Activated CD4-positive, CD25-positive, alpha-beta regulatory T cell (primary cell): ENCODE data around the gene BPIFB3.

Experiments
- DNase-seq, 4 experiments: peaks; one replicate each; lab custom pipeline; 2025; lab: John Stamatoyannopoulos, UW

The BPIFB3 gene, protein sequence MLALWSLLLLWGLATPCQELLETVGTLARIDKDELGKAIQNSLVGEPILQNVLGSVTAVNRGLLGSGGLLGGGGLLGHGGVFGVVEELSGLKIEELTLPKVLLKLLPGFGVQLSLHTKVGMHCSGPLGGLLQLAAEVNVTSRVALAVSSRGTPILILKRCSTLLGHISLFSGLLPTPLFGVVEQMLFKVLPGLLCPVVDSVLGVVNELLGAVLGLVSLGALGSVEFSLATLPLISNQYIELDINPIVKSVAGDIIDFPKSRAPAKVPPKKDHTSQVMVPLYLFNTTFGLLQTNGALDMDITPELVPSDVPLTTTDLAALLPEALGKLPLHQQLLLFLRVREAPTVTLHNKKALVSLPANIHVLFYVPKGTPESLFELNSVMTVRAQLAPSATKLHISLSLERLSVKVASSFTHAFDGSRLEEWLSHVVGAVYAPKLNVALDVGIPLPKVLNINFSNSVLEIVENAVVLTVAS

DNA sequence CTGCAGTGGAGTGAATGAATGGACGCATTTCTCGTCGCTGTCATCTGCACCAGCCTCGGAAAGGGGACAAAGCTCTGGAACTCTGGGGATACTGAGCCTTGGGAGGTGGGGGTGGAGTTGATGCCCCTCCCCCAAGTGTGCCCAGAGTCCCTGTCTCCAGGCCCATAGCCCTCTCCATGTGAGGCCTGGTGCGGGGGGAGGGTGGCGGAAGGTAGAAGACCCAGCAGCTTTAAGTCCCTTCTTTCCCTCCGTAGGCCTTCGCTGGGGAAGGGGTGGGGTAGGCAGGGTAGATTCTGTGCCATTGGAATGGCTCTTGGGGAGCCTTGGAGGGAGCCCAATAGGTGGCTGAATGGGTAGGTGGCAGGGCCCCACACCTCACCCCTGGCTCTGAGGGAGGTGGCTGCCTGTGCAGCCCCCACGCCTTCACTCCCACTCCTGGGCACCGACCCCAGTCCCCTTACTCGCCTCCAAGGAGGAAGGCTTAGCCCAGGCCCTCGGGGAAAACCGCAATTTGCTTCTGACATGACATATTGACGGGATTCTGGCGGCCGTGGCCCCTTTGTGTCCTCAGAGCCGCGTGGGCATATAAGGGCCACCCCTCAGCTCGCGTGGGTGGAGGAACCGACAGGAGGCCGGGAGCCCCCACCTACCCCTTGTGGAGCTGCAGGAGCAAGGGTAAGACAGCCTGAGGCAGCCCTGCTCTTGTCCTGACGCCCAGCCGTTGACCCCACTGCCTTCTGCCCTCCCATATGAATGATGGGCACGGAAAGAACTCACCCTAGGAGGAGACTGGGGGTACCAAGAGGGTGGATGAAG, at the start of gene BPIFB3:
Gene BPIFB3, plus strand, starts transcription at position 613 of the 816 bp plus-strand sequence. CDS start 1,533 bp downstream, outside the sequence.
- no peak for DNase-seq

DNA sequence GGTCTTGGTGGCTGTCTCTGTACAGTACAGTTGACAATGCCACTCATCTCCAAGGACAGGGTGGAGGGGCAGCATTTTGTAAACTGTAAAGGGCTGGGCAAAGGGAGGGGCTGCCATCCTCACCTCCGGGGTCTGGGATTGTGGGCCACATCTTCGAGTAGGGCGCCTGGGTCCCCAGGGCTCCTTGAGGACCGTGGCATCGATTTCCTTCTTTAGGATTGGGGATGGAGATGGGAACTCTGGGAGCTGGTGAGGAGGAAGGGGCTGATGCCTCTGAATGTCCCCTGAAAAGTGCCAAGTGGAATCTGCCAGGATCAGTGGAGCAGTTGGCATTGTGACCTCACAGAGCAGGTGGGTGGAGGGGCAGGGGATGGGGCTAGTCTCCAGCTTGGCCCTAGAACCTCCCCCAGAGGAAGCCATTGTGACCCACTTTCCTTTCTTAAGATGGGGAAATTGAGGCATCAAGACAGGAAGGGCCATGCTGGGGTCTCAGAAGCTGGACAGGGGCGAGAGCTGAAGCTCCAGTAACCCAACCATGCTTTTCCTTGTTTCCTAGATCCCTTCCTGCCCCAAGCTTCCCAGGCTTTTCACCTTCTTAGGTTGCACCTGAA, 49.5 kb upstream of the BPIFB3 start, which contains the start of gene SUN5:
Gene SUN5, minus strand, starts transcription at position 293 of the 611 bp plus-strand sequence. Its CDS starts 93 bp downstream, at position 200.
- DNase-seq, result no peak

DNA sequence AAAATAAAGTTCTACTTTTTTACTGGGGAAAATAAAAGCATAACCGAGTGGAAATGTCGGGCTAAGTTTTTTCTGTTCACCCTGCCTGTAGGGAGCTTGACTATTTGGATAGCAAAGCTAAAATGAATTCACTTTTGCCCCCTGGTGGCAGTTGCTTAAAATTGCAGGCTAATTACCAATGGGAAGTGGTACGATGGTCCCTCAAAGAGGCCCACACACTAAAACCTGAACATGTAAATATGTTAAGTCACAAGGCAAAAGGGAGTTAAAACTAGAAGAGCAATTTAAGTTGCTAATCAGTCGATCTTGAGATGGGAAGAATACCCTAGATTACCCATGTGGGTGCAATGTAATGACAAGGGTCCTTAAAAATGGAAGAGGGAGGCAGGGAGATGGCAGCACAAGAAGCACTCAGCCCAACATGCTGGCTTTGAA, 48.6 kb upstream of the BPIFB3 start:
- DNase-seq, result peak in 1 of 4 experiments; percentile 12

DNA sequence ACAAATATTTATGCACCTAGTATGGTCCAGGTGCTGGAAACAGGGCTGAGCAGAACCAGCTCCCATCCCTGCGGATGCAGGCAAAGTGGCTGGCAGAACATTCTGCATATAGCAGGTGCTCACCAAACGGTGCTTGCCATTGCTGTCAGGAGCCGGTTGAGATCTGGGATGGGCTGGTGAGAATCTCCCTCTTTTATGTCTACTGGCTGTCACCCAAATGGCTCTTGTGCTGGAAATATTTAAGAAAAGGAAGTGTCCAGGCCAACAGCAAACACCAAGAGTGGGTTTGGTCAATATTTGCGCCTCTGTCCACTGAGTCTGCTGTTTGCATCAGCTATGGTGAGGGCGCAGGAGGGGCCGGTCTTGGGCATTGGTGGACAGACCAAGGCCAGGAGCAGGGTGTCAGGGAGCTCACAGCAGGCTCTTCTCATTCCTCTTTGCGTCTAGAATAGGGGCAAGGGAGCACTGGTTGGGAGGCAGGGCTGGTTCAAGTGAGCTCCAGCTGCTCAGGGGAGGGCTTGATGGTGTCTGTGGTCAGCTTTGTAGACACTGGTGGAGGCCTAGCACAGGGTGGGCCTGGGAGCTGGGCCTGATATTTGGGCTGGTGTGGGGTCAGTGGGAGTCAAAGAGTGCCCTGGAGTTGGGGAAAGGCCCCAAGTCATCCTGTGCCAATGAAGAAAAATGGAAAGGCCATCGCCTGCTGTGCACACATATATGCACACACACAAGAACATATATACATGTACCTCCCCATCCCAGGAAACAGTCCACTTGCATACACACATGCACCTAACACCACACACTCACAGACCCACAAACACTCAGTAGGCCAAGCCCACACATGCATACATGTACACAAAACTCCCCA, 47.6 kb upstream of the BPIFB3 start:
- DNase-seq, result no peak

DNA sequence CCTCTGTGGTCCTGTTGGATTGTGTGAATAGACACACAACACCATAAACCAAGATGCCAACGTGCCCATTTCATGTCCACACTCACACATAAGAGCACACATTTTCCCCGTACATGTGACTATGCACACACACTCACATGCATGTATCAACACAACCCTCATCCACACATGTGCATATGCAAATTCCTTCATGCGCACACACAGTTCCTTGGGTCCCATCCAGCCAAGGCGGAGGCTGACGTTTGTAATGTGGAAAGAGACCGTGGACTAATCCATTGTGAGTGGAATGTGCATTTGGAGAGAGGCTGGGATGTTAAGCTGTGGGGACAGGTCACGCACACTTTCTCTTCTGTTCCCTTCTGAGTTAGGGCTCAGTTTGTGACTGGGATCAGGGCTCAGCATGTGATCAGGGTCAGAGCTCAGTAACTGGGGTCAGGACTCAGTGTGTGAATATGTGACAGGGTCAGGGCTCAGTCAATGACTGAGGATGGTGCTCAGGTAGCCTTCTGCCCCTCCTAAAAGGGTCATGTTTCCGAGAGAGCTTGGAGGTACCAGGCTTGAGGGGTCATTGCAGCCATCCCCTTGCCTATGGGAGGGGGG, 46.8 kb upstream of the BPIFB3 start:
- DNase-seq, result no peak

DNA sequence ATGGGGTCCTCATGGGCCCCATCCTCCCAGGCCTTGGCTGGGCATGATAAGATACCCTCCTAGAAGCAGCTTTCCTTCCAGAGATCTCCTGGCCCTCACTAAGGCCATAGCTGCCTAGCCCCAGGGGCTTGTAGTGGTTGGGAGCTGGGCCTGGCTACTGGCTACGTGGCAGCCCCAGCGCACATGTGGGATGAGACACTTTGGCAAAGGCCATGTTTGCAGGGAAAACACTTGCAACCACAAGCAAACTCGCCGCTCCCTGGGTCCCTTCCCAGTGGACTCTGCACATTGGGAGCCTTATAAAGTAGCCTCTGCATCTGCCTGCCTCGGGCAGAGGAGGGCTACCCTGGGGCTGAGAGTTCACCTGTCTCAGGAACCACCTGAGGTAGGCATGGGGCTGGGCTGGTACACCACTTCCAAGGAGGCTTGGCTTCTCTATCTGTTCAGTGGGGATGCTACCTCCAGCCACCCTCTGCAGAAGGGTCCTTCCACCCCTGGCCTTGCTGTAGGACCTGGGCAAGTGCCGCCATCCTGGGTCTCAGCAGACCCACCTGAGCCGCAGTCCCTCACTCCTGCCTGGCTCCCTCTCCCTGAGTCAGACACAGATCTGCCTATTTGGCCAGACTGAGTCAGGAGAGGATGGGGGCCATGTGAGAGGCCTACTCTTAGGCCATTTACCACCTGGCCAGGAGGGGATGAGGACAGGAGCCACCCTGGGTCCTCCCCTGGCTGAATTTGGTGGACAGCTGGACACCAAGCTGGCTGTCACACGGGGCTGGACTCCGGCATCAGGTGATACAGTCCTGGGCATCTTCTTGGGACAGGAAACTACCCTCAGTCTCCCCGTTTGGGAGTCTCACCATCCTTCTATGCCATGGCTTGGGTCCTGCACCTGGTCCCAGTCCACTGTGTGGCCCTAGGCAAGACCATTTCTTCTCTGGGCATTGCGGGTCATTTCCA, 46.0 kb upstream of the BPIFB3 start, which contains the start of gene BPIFB2:
Gene BPIFB2, plus strand, starts transcription at position 329 of the 960 bp plus-strand sequence. CDS start 871 bp downstream, outside the sequence.
- DNase-seq, result no peak

DNA sequence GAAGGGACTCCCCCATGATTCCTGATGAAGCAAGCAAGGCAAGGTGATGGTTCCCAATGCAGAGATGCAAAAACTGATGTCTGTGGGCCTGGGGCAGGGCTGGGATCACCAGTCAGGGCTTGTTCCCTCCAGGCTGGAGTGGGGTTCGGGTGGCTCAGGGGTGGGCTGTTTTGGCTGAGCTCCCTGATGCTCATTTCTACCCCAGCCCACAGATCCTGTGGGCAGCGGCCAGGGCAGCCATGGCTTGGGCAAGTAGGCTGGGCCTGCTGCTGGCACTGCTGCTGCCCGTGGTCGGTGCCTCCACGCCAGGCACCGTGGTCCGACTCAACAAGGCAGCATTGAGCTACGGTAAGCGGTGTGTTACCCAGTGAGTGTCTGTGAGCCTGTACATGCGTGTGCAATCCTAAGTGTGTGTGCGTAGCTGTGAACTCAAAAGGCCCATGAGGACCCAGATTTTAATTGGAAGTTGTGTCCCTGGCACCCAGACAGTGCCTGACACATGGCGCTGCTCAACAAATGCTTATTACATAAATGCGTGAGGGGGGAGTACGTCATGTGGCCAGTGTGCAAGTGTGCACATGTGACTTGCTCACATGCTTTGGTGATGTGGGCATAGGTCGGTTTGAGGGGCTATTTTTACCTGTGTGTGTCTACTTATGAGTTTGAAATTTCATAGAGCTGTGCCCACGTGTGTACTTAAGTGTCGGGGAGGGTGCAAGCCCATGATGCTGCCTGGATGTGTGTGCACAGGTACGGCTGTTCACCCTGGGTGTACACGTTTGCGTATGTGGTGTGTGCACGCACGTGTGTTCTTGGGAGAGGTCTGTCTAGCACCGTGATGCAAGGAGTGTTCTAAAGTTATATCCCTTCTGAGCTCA, 45.1 kb upstream of the BPIFB3 start:
- no peak for DNase-seq

DNA sequence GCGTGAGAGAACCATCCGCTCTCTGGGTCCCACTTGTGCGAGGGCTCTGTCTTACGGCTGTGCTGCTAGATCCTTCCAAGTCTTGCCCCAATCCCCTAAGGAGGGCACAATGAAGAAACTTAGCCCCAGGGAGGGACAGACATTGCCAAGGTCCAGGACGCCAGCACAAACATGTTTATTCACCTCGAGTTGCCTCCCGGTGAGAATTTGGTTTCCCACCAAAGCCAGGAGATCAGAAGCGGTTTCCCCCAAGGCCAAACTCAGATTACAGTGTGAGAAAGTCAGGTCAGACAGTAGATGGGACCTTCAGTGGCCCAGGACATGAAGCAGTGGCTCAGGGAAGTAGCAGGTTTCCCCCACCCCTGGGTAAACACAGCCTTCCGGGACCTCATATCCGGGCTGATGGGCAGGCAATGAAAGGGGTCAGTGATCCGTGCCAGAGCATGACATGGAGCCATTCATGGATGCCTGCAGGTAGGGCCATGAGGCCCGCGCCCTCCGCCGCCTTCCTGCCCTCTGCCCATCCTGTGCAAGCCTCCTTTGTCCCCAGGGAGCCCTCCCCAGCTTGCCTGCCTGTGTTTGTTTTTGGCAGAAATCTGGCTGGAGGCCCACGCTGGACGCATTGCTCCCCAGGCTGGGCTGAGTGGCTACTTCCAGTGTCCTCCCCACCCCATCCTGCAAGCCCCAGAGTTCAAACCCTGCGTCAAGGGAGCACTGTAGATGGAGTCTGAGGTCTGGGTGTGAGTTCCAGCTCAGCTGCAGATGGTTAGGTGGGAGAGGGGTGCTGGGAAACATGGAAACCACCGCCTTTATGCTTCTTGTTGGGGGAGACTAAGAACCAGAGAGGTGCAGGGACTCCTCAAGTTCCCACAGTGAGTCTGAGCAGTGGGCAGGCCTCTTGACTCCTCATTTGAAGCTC, 44.2 kb upstream of the BPIFB3 start:
- DNase-seq, result no peak

DNA sequence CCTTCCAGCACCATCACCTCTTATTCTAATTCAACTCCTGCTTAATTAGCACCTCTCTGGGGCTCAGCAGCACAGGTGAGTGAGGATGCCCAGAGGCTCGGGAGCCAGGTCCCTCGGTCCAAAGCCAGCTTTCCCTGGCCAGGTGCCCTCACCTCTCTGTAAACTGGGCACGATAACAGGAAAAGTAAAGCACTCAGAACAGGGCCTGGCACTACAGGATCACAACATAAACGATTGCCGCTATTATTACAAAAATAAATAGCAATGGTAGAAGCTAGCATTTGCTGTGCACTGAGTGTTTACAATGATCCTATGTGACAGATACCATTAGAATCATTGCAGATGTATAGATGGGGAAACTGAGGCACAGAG, 43.6 kb upstream of the BPIFB3 start:
- DNase-seq, result no peak

DNA sequence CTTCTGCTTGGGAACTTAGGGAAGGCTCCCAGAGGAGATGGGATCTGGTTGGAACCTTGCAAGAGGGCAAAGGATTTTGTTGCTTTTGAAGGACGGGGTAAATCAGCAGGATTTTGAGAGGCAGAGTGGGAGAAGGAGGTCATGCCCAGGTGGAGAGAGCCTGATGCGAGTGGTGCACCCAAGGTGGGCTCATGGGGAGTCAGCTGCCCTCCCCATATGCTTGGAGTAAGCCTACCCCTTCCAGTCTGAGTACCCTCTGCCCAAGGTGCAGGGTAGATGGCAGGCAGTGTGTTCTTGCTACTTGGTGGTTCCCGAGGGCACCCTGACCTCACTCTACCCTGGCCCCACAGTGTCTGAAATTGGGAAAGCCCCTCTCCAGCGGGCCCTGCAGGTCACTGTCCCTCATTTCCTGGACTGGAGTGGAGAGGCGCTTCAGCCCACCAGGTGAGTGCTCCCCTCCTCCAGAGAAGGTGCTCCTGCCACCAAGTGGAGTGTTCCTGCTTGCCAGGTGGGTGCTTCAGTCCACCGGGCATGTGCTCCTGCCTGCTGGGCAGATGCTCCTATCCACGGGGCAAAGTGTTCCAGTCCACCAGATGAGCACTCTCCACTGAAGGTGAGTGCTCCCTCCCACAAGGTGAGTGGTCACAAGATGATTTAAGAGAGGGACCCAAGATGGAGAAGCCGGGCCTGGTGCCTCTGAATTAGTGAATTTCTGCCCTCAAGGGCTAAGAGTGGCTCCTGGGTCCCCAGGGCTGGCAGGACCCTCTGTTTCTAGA, 42.8 kb upstream of the BPIFB3 start:
- DNase-seq, result no peak

DNA sequence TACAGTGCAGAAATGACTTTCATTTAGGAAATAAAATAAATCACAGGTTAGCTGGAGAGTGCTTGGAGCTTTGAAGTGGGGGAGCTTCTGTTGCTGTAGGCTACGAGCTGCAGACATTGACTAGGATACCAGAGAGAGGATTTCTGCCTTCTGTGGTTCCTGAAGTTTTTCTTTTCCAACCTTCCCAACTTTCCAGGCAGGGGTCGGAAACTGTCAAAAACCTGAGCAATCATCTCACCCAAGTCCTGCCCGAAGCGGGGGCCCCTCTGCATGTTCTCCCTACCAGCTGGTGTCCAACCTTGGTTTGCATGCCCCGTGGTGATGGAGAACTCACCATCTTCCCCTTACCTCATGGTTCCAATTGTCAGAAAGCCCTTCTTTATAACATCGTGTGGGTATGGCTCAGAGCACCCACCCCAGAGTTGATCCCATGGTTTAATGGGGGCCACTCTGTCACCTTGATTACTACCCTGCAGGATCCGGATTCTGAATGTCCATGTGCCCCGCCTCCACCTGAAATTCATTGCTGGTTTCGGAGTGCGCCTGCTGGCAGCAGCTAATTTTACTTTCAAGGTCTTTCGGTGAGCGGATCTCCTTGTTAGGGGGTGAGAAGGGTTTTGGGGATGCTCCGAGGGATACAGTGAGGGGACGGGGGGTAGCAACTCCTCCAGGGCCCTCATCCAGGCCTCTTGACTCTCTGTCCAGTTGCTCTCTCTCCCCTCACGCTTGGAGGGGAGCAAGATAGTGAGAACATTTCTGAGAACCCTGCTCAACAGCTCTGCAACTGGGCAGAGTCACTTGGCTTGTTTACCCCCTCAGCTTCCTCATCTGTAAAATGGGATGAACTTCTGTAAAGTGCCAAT, 41.1 kb upstream of the BPIFB3 start:
- no peak for DNase-seq

DNA sequence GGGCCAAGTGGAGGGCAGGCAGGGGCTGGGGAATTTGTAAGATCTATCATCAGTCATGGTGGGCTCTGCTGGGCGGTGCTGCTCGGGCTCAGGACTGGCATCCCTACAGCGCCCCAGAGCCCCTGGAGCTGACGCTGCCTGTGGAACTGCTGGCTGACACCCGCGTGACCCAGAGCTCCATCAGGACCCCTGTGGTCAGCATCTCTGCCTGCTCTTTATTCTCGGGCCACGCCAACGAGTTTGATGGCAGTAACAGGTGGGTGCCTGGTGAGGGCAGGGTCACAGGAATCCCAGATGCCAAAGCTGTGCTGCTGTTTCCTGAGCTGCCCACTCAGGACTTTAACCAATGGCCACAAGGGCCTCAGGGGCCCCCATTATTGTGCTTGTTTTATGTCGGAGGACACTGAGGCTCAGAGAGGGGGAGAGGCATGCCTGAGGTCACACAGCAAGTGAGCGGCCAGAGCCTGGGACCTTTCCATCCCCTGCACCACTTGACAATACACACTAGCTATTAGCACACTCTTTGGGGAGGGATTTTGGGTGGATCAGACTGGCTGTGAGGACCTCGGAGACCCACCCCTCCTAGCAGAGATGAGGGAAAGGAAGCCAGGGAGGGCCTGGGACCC, 39.9 kb upstream of the BPIFB3 start:
- DNase-seq, result no peak

DNA sequence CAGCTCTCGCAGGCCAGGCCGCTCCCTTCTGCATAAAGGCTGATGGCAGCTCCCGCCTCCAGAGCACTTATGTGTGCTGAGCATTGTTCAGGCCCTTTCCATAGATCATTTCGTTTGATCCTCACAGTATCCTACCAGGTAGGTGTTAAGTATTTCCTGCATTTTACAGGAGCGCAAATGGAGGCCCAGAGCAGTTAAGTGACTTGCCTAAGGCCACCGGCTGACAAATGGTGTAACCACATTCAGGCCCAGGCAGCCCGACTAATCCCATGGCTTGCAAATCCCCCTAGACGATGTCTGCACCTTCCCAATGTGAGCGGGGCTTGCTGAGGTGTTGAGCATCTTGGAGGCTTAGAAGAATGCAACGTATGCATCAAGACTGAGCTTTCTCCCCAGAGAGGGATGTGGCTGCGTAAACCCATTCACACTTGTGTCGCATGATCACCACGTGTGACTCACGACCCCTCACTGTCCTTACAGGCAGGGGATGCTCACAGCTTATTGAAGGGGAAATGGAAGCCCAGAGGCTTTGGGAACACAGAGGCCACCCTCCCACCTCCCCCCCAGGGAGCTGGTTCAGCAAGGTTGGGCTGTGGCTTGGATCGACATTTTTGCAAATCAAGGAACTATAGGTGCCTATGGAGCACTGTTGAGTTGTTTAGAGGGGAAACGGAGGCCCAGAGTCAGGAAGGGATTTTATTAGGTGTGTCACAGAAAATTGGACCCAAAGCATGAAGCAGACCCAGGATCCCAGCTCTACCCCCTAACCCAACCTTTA, 39.2 kb upstream of the BPIFB3 start:
- no peak for DNase-seq

DNA sequence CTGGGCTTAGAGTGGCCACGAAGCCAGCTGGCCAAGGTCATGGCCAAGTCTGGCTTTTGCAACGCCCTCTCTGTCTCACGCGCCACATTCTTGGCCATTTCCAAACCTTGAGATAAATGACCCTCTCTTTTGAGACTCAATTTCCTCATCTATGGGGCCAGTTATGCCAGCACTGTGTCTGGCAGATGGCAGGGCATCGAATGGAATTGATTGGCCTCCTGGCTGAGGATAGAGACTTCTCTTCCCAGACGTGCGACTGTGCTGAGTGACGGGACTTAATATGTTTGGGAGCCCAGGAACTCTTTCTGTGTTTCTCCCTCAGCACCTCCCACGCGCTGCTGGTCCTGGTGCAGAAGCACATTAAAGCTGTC, 38.6 kb upstream of the BPIFB3 start:
- DNase-seq, result no peak
